HG03095 (cell line): Measurements from ENCODE around the gene RAPGEF1.

Experiments used
- ATAC-seq: cut with Tn5 transposase; IDR thresholded peaks from one replicate; pipeline ENCODE4 v1.9.1; 2021; ENCODE audit warnings: moderate library complexity; ENCODE audit not compliant: unreplicated experiment

RAPGEF1 gene

GRCh38 chr9:131611586-131612315, 128.1 kb downstream of the RAPGEF1 start:
- ATAC-seq = no peak

- no peak for ATAC-seq
These were observed 129.6 kb downstream of the RAPGEF1 start for GRCh38 chr9:131610231-131610761.

- no peak for ATAC-seq
These were observed 130.6 kb downstream of the RAPGEF1 start for GRCh38 chr9:131609099-131609830.

GRCh38 chr9:131608493-131609037, 131.3 kb downstream of the RAPGEF1 start:
- no peak for ATAC-seq

- ATAC-seq = no peak
These were observed 132.3 kb downstream of the RAPGEF1 start for GRCh38 chr9:131607591-131607990.

- ATAC-seq = no peak
These were observed 132.8 kb downstream of the RAPGEF1 start for GRCh38 chr9:131606896-131607567.

- no peak for ATAC-seq
These were observed 133.9 kb downstream of the RAPGEF1 start for GRCh38 chr9:131605770-131606590.

GRCh38 chr9:131603711-131604439, 136.0 kb downstream of the RAPGEF1 start:
- no peak for ATAC-seq

- ATAC-seq = no peak
These were observed 136.7 kb downstream of the RAPGEF1 start for GRCh38 chr9:131603199-131603598.

GRCh38 chr9:131601683-131602181, 138.1 kb downstream of the RAPGEF1 start:
- no peak for ATAC-seq

- no peak for ATAC-seq
These were observed 141.8 kb downstream of the RAPGEF1 start for GRCh38 chr9:131598121-131598520.

GRCh38 chr9:131597246-131597645, 142.6 kb downstream of the RAPGEF1 start:
- ATAC-seq = no peak

GRCh38 chr9:131596430-131596743, 143.5 kb downstream of the RAPGEF1 start:
- ATAC-seq = no peak

GRCh38 chr9:131595696-131596429, 144.0 kb downstream of the RAPGEF1 start:
- ATAC-seq = no peak

- ATAC-seq = no peak
These were observed 144.8 kb downstream of the RAPGEF1 start for GRCh38 chr9:131594906-131595665.

GRCh38 chr9:131593936-131594665, 145.8 kb downstream of the RAPGEF1 start:
- ATAC-seq = no peak

GRCh38 chr9:131593091-131593820, 146.6 kb downstream of the RAPGEF1 start:
- no peak for ATAC-seq
